A549 (cell line): Measurements from ENCODE around the gene DNAJC7. TPM values are rescaled to one million over a fixed set of nuclear protein-coding genes. Genes with fewer than 3 reads are reported as not detected.

Source experiments
- ATAC-seq, 2 experiments: fragments of 200-7000 bp in 1 of 2; fragments of >200 bp in 1 of 2; cut with Nextera tagmentation in 1 of 2; cut with Tn5 transposase in 1 of 2; 3 replicates each; pipeline versions ENCODE4 v1.8.0 to v1.9.1; 2018 to 2020; ENCODE audit warnings: mild to moderate bottlenecking in 1 of 2, moderate library complexity in 1 of 2
- CTCF ChIA-PET: fragments of 300-600 bp; sonication (Branson Sonifier 250); formaldehyde crosslinking; extraction: SDS; loops from one replicate; lab custom pipeline; 2021; ENCODE audit warnings: antibody characterized with exemption, inconsistent platforms; lab: Yijun Ruan, JAX
- POLR2A ChIA-PET: fragments of 350-600 bp; formaldehyde crosslinking; extraction: SDS; loops from one replicate; lab custom pipeline; 2021; ENCODE audit warnings: antibody characterized with exemption, inconsistent platforms; lab: Yijun Ruan, JAX
- DNase-seq, 2 experiments: peaks; one replicate each; pipeline versions ENCODE4 v3.0.0 to v3.0.0-alpha.2; 2011 to 2016; ENCODE audit warnings: low read depth in 1 of 2, low spot score in 1 of 2
- FAIRE-seq: peaks from 2 replicates; lab custom pipeline; 2011; peaks lifted over from hg19 to GRCh38; lab: Jason Lieb, UNC
- H3K27ac ChIP-seq, 2 experiments: fragments of >200 bp; sonication (Bioruptor Twin); formaldehyde crosslinking; 3 replicates each; pipeline ENCODE4 v1.5.1; 2016 to 2017
- H3K4me1 ChIP-seq: fragments of >200 bp; sonication (Bioruptor Twin); formaldehyde crosslinking; 3 replicates; pipeline ENCODE4 v1.6.1; 2016
- H3K4me2 ChIP-seq: fragments of >200 bp; sonication (Bioruptor Twin); formaldehyde crosslinking; 3 replicates; pipeline ENCODE4 v1.6.1; 2016
- H3K4me3 ChIP-seq: fragments of >200 bp; sonication (Bioruptor Twin); formaldehyde crosslinking; 3 replicates; pipeline ENCODE4 v1.5.1; 2016
- H3K9me3 ChIP-seq: fragments of >200 bp; sonication (Bioruptor Twin); formaldehyde crosslinking; 3 replicates; pipeline ENCODE4 v1.6.1; 2016
- BCL3 ChIP-seq: fragments of >200 bp; sonication (Bioruptor Twin); formaldehyde crosslinking; IDR thresholded peaks from 3 replicates; pipeline ENCODE4 v1.6.1; 2016
- BHLHE40 ChIP-seq: IDR thresholded peaks from 2 replicates; pipeline ENCODE4 v1.6.1; 2012; ENCODE audit warnings: low read depth, low read length, inconsistent platforms
- CBX2 ChIP-seq: fragments of 200-600 bp; sonication (generic); IDR thresholded peaks from 2 replicates; pipeline ENCODE4 v1.6.1; 2016; ENCODE audit warnings: low read depth, mild to moderate bottlenecking, borderline replicate concordance
- CBX8 ChIP-seq: fragments of 200-600 bp; sonication (generic); IDR thresholded peaks from 2 replicates; pipeline ENCODE4 v1.6.1; 2016
- CEBPB ChIP-seq, 2 experiments: fragments of >200 bp in 1 of 2; sonication (Bioruptor Twin) in 1 of 2; formaldehyde crosslinking in 1 of 2; IDR thresholded peaks; 2 replicates each; pipeline ENCODE4 v1.6.1; 2012 to 2016
- CHD4 ChIP-seq: fragments of 200-600 bp; sonication (generic); IDR thresholded peaks from 2 replicates; pipeline ENCODE4 v1.6.1; 2016; ENCODE audit warnings: antibody characterized with exemption, mild to moderate bottlenecking, borderline replicate concordance
- CTCF ChIP-seq: fragments of >200 bp; sonication (Bioruptor Twin); formaldehyde crosslinking; IDR thresholded peaks from 3 replicates; pipeline ENCODE4 v1.5.1; 2016
- EP300 ChIP-seq, 2 experiments: fragments of >200 bp; sonication (Bioruptor Twin); formaldehyde crosslinking; IDR thresholded peaks; 2 replicates in 1 of 2; 3 replicates in 1 of 2; pipeline ENCODE4 v1.6.1; 2016 to 2017
- FOSL2 ChIP-seq, 2 experiments: fragments of 450-650 bp in 1 of 2; fragments of >200 bp in 1 of 2; sonication (Bioruptor Twin) in 1 of 2; formaldehyde crosslinking; IDR thresholded peaks; 2 replicates each; pipeline versions ENCODE4 v1.5.0 to v1.6.1; 2016 to 2020; ENCODE audit warnings: mild to moderate bottlenecking in 1 of 2, moderate library complexity in 1 of 2
- FOXS1 ChIP-seq: fragments of 250-450 bp; sonication (Bioruptor Pico); IDR thresholded peaks from 2 replicates; pipeline ENCODE4 v1.5.0; 2020; ENCODE audit warnings: mild to moderate bottlenecking, moderate library complexity
- HDAC2 ChIP-seq: fragments of 200-600 bp; sonication (generic); IDR thresholded peaks from 2 replicates; pipeline ENCODE4 v1.6.1; 2016
- HOXA7 ChIP-seq: fragments of 250-450 bp; sonication (Bioruptor Pico); IDR thresholded peaks from 2 replicates; pipeline ENCODE4 v1.5.0; 2020; ENCODE audit warnings: mild to moderate bottlenecking, moderate library complexity
- HOXB13 ChIP-seq: fragments of 250-450 bp; sonication (Bioruptor Pico); IDR thresholded peaks from 2 replicates; pipeline ENCODE4 v1.5.0; 2020; ENCODE audit warnings: low read depth, mild to moderate bottlenecking, moderate library complexity
- JUN ChIP-seq, 2 experiments: fragments of >200 bp; sonication (Bioruptor Twin); formaldehyde crosslinking; IDR thresholded peaks; 2 replicates in 1 of 2; 3 replicates in 1 of 2; pipeline ENCODE4 v1.6.1; 2016 to 2017
- KDM1A ChIP-seq: fragments of 200-600 bp; sonication (generic); IDR thresholded peaks from 2 replicates; pipeline ENCODE4 v1.6.1; 2016; ENCODE audit warnings: low read depth, mild to moderate bottlenecking
- MAZ ChIP-seq: fragments of 150-350 bp; IDR thresholded peaks from 2 replicates; pipeline ENCODE4 v1.6.1; 2014; ENCODE audit warnings: antibody characterized with exemption, low read depth, low read length, borderline replicate concordance
- MYC ChIP-seq: IDR thresholded peaks from 2 replicates; pipeline ENCODE4 v1.6.1; 2012; ENCODE audit warnings: mild to moderate bottlenecking, inconsistent platforms, low read length, improper control_type of control experiment, borderline replicate concordance
- NFE2L2 ChIP-seq: fragments of 150-350 bp; conservative IDR thresholded peaks from 2 replicates; pipeline ENCODE4 v1.6.1; 2014; ENCODE audit warnings: low read length
- NPAS2 ChIP-seq: fragments of 250-450 bp; sonication (Bioruptor Pico); IDR thresholded peaks from 2 replicates; pipeline ENCODE4 v1.8.0; 2022; ENCODE audit warnings: mild to moderate bottlenecking, moderate library complexity, borderline replicate concordance
- NR3C1 ChIP-seq: fragments of >200 bp; sonication (Bioruptor Twin); formaldehyde crosslinking; IDR thresholded peaks from 3 replicates; pipeline ENCODE4 v1.6.1; 2017
- RAD21 ChIP-seq, 2 experiments: fragments of >200 bp in 1 of 2; sonication (Bioruptor Twin) in 1 of 2; formaldehyde crosslinking in 1 of 2; IDR thresholded peaks in 1 of 2; conservative IDR thresholded peaks in 1 of 2; 2 replicates in 1 of 2; 3 replicates in 1 of 2; pipeline ENCODE4 v1.6.1; 2012 to 2018; ENCODE audit warnings: inconsistent platforms in 1 of 2
- RARB ChIP-seq: fragments of 250-450 bp; sonication (Bioruptor Pico); IDR thresholded peaks from 2 replicates; pipeline ENCODE4 v1.8.0; 2021; ENCODE audit warnings: mild to moderate bottlenecking, moderate library complexity
- TFCP2L1 ChIP-seq: fragments of 250-450 bp; sonication (Bioruptor Pico); IDR thresholded peaks from 2 replicates; pipeline ENCODE4 v1.5.0; 2021; ENCODE audit warnings: mild to moderate bottlenecking
- ZC3H11A ChIP-seq: fragments of 450-650 bp; IDR thresholded peaks from 2 replicates; pipeline ENCODE4 v1.6.1; 2014; ENCODE audit warnings: antibody characterized with exemption, mild to moderate bottlenecking
- WGBS: methylation state at CpG from one replicate; pipeline ENCODE4 v1.1.6; 2017; ENCODE audit errors: missing lambda C conversion rate; 5-methylcytosine and 5-hydroxymethylcytosine counted together
- polyA plus RNA-seq, 4 experiments: library from polyadenylated mRNA; depleted of rRNA in 3 of 4; stranded (reverse); fragments of >200 nt; fragmentation: RNase III in 1 of 4; extraction: RNeasy Plus Mini Kit Qiagen cat#74134 plus additional on column Dnase treatment in 1 of 4; gene quantifications; 2 replicates in 3 of 4; 3 replicates in 1 of 4; pipeline ENCODE4 v1.2.3, GENCODE V29; 2011 to 2017

The DNAJC7 gene
- polyA plus RNA-seq, 2 of the 4 experiments (the other 2 are of a cell fraction), result 95.3 to 148 TPM

GRCh38 chr17:41973408-41973811 is 43.8 kb downstream of the DNAJC7 start:
- Histone ChIP-seq H3K4me1 (0 out of 3 replicates have a peak, but pooled peaks cover 7% of the 10 kb centered on the region), H3K27ac (no peak overlapping the region), H3K9me3 (no peaks in the 10 kb centered on the region), H3K4me2 (no peak overlapping the region)
- CTCF ChIA-PET, result interaction anchor here (0.6 to 29.5 kb wide), 10 partner anchors 9 to 432 kb away, joined by 3 to 378 read pairs (median 6); partner anchors contain the start of genes CNP, DNAJC7, KCNH4 and NKIRAS2
- whole genome bisulfite sequencing, result 85% methylated on average over 15 of the region's 19 CpGs
- ATAC-seq (no peak), DNase-seq (no peak), FAIRE-seq (no peak)
- POLR2A ChIA-PET, result interaction anchor here (1.1 kb wide), 1 partner anchor 38 kb away, joined by 4 read pairs; no protein-coding TSS in a partner anchor
- 0 out of 5 replicates have a peak, but pooled peaks of 1 of the 2 experiments have one; percentile 2 for TF ChIP-seq JUN (IDR thresholded peaks at IDR 0.05)
- no peak for TF ChIP-seq EP300 (IDR thresholded peaks at IDR 0.05)
- TF ChIP-seq, all 56 proteins: peak for 1
- no peak overlapping the region for H3K4me3 ChIP-seq

GRCh38 chr17:41972571-41973407 is 44.5 kb downstream of the DNAJC7 start:
- CTCF ChIA-PET, result interaction anchor here (0.6 to 29.5 kb wide), 12 partner anchors 8 to 433 kb away, joined by 3 to 378 read pairs (median 4); partner anchors contain the start of genes CNP, DNAJC7, KCNH4 and NKIRAS2
- DNase-seq, result no peak
- no peak for TF ChIP-seq CBX8
- no peak for TF ChIP-seq EP300 (IDR thresholded peaks at IDR 0.05)
- TF ChIP-seq HOXA7 (CRISPR knock-in tag), result no peak
- no peak for TF ChIP-seq KDM1A
- no peak for TF ChIP-seq FOSL2 (IDR thresholded peaks at IDR 0.05)
- no peak for TF ChIP-seq FOSL2 (CRISPR knock-in tag; IDR thresholded peaks at IDR 0.05)
- no peak for TF ChIP-seq BHLHE40
- no peak for TF ChIP-seq CHD4
- Histone ChIP-seq H3K9me3 (no peaks in the 10 kb centered on the region), H3K4me2 (no peak overlapping the region), H3K4me1 (peaks cover 9% of the 10 kb centered on the region; the same call in 1 of the 3 replicates), H3K27ac (no peak overlapping the region), H3K4me3 (no peak overlapping the region)
- POLR2A ChIA-PET, result interaction anchor here (0.9 to 1.1 kb wide), 3 partner anchors 39 to 47 kb away, joined by 3 to 4 read pairs (median 3); partner anchors contain the start of gene NKIRAS2
- peak; percentile 3 to 9; a peak in 3 of 6 replicates for ATAC-seq
- WGBS, result 78% methylated on average over 22 of the region's 22 CpGs
- FAIRE-seq, result no peak

- TF ChIP-seq RARB (no peak), TFCP2L1 (CRISPR knock-in tag) (no peak), HOXB13 (CRISPR knock-in tag) (no peak), HDAC2 (no peak), CBX2 (no peak), RAD21 (conservative IDR thresholded peaks at IDR 0.05 in 1 of 2, IDR thresholded peaks at IDR 0.05 in 1 of 2) (no peak), BCL3 (no peak), NR3C1 (no peak), JUN (IDR thresholded peaks at IDR 0.05) (no peak), CEBPB (IDR thresholded peaks at IDR 0.05) (no peak), MYC (no peak), NPAS2 (CRISPR knock-in tag) (no peak), NFE2L2 (no peak), MAZ (no peak), ZC3H11A (no peak), FOXS1 (no peak), CTCF (no peak)
- CTCF ChIA-PET, result interaction anchor here (0.9 to 29.5 kb wide), 6 partner anchors 8 to 350 kb away, joined by 3 to 378 read pairs (median 10); partner anchors contain the start of genes CNP, DNAJC7 and NKIRAS2
- H3K4me1 ChIP-seq, result peaks cover 13% of the 10 kb centered on the region; the same call in 1 of the 3 replicates
- POLR2A ChIA-PET, result interaction anchor here (0.7 to 0.9 kb wide), 3 partner anchors 31 to 48 kb away, joined by 3 to 6 read pairs (median 3); partner anchors contain the start of gene NKIRAS2
- H3K9me3 ChIP-seq, result no peaks in the 10 kb centered on the region
- FAIRE-seq (no peak), ATAC-seq (no peak), DNase-seq (no peak)
- no peak overlapping the region for H3K27ac ChIP-seq
- H3K4me2 ChIP-seq, result no peak overlapping the region
- WGBS, result 88% methylated on average over 18 of the region's 18 CpGs
- H3K4me3 ChIP-seq, result no peak overlapping the region
Measured at GRCh38 chr17:41971721-41972523, 45.3 kb downstream of the DNAJC7 start.
